Body of pancreas (tissue), 4 donors: ENCODE measurements around the gene KRT20. TPM values are rescaled to one million over a fixed set of nuclear protein-coding genes. Genes with fewer than 3 reads are reported as not detected.

Experiments
- ATAC-seq: fragments of 150-250 bp; one replicate; pipeline ENCODE4 v1.9.1; 2016
- DNase-seq, 4 donors: peaks; one replicate each; pipeline ENCODE4 v3.0.0-alpha.2; 2019
- H3K27ac ChIP-seq, 4 donors: fragments of 200-600 bp; sonication (generic); 1 replicate in 3 of 4; 2 replicates in 1 of 4; pipeline versions ENCODE4 v1.5.1 to v1.6.1; 2016 to 2019; ENCODE audit warnings: mild to moderate bottlenecking in 1 of 4, mixed read lengths in 1 of 4, moderate library complexity in 1 of 4
- H3K27me3 ChIP-seq, 2 donors: fragments of 200-600 bp; sonication (generic); one replicate each; pipeline ENCODE4 v1.6.0; 2016; ENCODE audit warnings: mild to moderate bottlenecking in 1 of 2
- H3K36me3 ChIP-seq, 2 donors: fragments of 200-600 bp; sonication (generic); replicated peaks in 1 of 2; 2 replicates each; pipeline ENCODE4 v1.5.1; 2016; ENCODE audit warnings: low read depth in 2 of 2; ENCODE audit not compliant: insufficient read depth in 1 of 2
- H3K4me1 ChIP-seq: fragments of 200-600 bp; sonication (generic); one replicate; pipeline ENCODE4 v1.6.0; 2016
- H3K4me3 ChIP-seq, 2 donors: fragments of 200-600 bp; sonication (generic); 1 replicate in 1 of 2; 2 replicates in 1 of 2; pipeline ENCODE4 v1.5.1; 2016 to 2019
- H3K9me3 ChIP-seq, 3 donors: fragments of 200-600 bp; sonication (generic); 1 replicate in 2 of 3; 2 replicates in 1 of 3; pipeline ENCODE4 v1.5.1; 2016
- POLR2A ChIP-seq, 3 donors: fragments of 450-650 bp; IDR thresholded peaks; one replicate each; pipeline ENCODE4 v1.6.1; 2016; ENCODE audit warnings: antibody characterized with exemption in 3 of 3, mild to moderate bottlenecking in 2 of 3
- WGBS, 2 donors: methylation state at CpG; one replicate each; pipeline ENCODE4 v1.1.5; 2017; 5-methylcytosine and 5-hydroxymethylcytosine counted together
- intact Hi-C: fragments of 100-400 bp; cut with DNase I; formaldehyde crosslinking; loops from one replicate; pipeline ENCODE4 v1.15.1; 2023
- total RNA-seq, 2 donors: library from RNA; depleted of rRNA; stranded (reverse); fragments of >200 nt; gene quantifications; one replicate each; pipeline ENCODE4 v1.1.0, GENCODE V29; 2016
- TF ChIP-seq, protein P1 (sequence below), 7 experiments: fragments of 450-650 bp in 4 of 7; fragments of 200-600 bp in 3 of 7; sonication (generic) in 3 of 7; IDR thresholded peaks; one replicate each; pipeline ENCODE4 v1.5.1; 2016 to 2019; ENCODE audit warnings: antibody characterized with exemption in 7 of 7

The KRT20 gene
- total RNA-seq, 2 donors from 2014 or later: not detected

DNA sequence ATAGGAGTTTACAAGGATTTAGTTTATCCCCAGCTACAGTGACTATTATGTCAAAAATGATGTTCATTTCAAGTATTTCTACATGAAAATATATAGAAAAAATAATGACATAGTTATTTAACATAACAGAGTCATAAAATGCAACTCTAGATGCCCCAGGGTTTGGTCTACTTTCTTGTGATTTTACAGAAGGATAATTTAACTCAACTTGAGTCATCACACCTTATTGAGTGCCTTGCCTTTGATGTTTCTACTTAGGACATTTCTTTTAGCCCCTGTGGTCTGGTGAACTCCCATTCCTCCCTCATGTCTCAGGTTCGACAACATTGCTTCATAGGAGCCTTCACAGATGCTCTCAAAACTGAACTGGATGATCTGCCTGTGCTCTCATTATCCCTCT is 2.0 kb downstream of the KRT20 start:
- H3K27me3 ChIP-seq: no peaks in the 10 kb centered on the region
- H3K36me3 ChIP-seq: no peaks in the 10 kb centered on the region
- no peak overlapping the region for H3K27ac ChIP-seq
- TF ChIP-seq, protein P1, sequence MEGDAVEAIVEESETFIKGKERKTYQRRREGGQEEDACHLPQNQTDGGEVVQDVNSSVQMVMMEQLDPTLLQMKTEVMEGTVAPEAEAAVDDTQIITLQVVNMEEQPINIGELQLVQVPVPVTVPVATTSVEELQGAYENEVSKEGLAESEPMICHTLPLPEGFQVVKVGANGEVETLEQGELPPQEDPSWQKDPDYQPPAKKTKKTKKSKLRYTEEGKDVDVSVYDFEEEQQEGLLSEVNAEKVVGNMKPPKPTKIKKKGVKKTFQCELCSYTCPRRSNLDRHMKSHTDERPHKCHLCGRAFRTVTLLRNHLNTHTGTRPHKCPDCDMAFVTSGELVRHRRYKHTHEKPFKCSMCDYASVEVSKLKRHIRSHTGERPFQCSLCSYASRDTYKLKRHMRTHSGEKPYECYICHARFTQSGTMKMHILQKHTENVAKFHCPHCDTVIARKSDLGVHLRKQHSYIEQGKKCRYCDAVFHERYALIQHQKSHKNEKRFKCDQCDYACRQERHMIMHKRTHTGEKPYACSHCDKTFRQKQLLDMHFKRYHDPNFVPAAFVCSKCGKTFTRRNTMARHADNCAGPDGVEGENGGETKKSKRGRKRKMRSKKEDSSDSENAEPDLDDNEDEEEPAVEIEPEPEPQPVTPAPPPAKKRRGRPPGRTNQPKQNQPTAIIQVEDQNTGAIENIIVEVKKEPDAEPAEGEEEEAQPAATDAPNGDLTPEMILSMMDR (IDR thresholded peaks at IDR 0.05): no peak
- no peak for TF ChIP-seq POLR2A (IDR thresholded peaks at IDR 0.05)
- ATAC-seq (no peak), DNase-seq (no peak)
- no peak overlapping the region for H3K4me3 ChIP-seq
- no peaks in the 10 kb centered on the region for H3K4me1 ChIP-seq
- intact Hi-C loops: no loop called here
- H3K9me3 ChIP-seq: no peaks in the 10 kb centered on the region
- 32 to 65% methylated on average over 1 of the region's 1 CpG for WGBS, 2 donors

- Histone ChIP-seq H3K27ac (no peak overlapping the region), H3K36me3 (no peaks in the 10 kb centered on the region), H3K4me3 (no peak overlapping the region), H3K9me3 (no peaks in the 10 kb centered on the region), H3K27me3 (no peaks in the 10 kb centered on the region), H3K4me1 (no peaks in the 10 kb centered on the region)
- TF ChIP-seq POLR2A (IDR thresholded peaks at IDR 0.05): no peak
- TF ChIP-seq, protein P1 (IDR thresholded peaks at IDR 0.05): no peak
- ATAC-seq (no peak), DNase-seq (no peak)
- intact Hi-C loops: no loop called here
- WGBS, 2 donors: 76 to 100% methylated on average over 1 of the region's 1 CpG
Observed at GRCh38 chr17:40879026-40879425, 6.0 kb downstream of the KRT20 start.

DNA sequence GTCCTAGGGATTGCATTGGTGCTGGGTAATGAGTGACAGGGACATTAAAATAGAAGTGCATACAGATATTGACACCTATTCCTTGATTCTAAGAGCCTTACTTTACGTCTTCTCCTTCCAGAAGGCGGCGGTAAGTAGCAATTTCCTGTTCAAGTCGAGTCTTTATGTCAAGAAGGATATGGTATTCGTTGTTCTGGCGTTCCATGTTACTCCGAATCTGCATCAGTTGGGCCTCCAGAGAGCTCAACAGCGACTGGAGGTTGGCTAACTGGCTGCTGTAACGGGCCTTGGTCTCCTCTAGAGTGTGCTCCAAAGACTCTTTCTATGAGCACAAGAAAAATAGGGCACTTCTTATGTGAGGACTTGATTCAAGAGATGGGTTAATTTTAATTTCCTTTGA is 7.0 kb downstream of the KRT20 start:
- TF ChIP-seq, protein P1 (IDR thresholded peaks at IDR 0.05): no peak
- no peak for TF ChIP-seq POLR2A (IDR thresholded peaks at IDR 0.05)
- intact Hi-C loops: no loop called here
- WGBS, 2 donors: 82% methylated on average over 9 of the region's 9 CpGs

GRCh38 chr17:40873801-40874200 is 11.2 kb downstream of the KRT20 start:
- H3K27ac ChIP-seq: no peak overlapping the region
- TF ChIP-seq, protein P1 (IDR thresholded peaks at IDR 0.05): no peak
- no peak for TF ChIP-seq POLR2A (IDR thresholded peaks at IDR 0.05)
- DNase-seq (no peak), ATAC-seq (no peak)
- H3K9me3 ChIP-seq: no peaks in the 10 kb centered on the region
- H3K36me3 ChIP-seq: no peaks in the 10 kb centered on the region
- WGBS, 2 donors: 86 to 93% methylated on average over 1 of the region's 1 CpG
- H3K4me1 ChIP-seq: no peaks in the 10 kb centered on the region
- no peak overlapping the region for H3K4me3 ChIP-seq
- intact Hi-C loops: no loop called here
- H3K27me3 ChIP-seq: no peaks in the 10 kb centered on the region

More for the DNA sequence above, 7.0 kb downstream of the KRT20 start:
- no peak for DNase-seq
- H3K4me1 ChIP-seq: no peaks in the 10 kb centered on the region
- no peaks in the 10 kb centered on the region for H3K9me3 ChIP-seq
- no peak overlapping the region for H3K4me3 ChIP-seq
- no peaks in the 10 kb centered on the region for H3K27me3 ChIP-seq
- no peak for ATAC-seq
- H3K36me3 ChIP-seq: no peaks in the 10 kb centered on the region
- H3K27ac ChIP-seq: no peak overlapping the region

DNA sequence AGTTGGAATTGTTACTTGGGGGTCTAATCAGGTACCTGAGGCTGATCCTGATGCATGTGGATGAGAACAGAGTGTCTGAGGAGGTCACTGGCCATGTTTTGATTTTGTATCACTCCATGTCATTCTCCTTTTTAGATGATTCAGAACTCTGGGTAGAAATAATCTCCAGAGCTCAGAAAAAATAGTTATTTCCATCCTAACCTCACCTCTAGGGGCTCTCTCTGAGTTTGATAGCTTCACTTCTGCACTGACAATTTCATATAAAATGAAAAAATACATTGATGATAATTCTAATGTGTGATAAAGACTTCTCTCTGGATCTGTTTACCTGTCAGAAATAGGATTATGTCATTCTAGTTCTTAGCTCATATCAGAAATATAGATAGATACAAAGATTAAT is 11.8 kb downstream of the KRT20 start:
- Histone ChIP-seq H3K4me1 (no peaks in the 10 kb centered on the region), H3K4me3 (no peak overlapping the region), H3K9me3 (no peaks in the 10 kb centered on the region), H3K27ac (no peak overlapping the region), H3K27me3 (no peaks in the 10 kb centered on the region), H3K36me3 (no peaks in the 10 kb centered on the region)
- intact Hi-C loops: no loop called here
- DNase-seq (no peak), ATAC-seq (no peak)
- TF ChIP-seq, protein P1 (IDR thresholded peaks at IDR 0.05): no peak
- TF ChIP-seq POLR2A (IDR thresholded peaks at IDR 0.05): no peak
